HG03108 (cell line): ENCODE data around the gene GALNT15.

Source experiments
- ATAC-seq: cut with Tn5 transposase; IDR thresholded peaks from one replicate; pipeline ENCODE4 v1.9.1; 2021; ENCODE audit warnings: moderate library complexity; ENCODE audit not compliant: unreplicated experiment

The GALNT15 gene

DNA sequence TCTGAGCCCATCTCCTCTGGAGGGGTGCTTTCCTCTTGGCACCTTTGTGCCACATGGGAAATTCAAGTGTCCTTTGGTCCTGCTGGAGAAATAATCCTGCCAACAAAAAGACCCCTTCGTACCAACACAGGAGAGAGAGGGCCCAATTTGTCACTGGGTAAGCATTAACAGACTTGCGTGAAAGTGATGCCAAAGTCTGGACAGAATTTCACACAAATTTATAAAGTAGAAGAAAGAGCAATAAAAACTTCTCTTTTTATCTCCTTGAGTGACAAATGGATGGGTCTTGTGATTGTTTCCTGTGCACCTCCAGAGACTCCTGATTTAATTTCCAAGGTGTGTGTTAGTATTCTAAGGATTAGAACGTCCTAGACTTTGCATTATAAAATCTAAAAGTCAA, 75.4 kb downstream of the GALNT15 start:
- ATAC-seq, result no peak

- no peak for ATAC-seq
Measured at GRCh38 chr3:16251316-16252085, 77.0 kb downstream of the GALNT15 start.

DNA sequence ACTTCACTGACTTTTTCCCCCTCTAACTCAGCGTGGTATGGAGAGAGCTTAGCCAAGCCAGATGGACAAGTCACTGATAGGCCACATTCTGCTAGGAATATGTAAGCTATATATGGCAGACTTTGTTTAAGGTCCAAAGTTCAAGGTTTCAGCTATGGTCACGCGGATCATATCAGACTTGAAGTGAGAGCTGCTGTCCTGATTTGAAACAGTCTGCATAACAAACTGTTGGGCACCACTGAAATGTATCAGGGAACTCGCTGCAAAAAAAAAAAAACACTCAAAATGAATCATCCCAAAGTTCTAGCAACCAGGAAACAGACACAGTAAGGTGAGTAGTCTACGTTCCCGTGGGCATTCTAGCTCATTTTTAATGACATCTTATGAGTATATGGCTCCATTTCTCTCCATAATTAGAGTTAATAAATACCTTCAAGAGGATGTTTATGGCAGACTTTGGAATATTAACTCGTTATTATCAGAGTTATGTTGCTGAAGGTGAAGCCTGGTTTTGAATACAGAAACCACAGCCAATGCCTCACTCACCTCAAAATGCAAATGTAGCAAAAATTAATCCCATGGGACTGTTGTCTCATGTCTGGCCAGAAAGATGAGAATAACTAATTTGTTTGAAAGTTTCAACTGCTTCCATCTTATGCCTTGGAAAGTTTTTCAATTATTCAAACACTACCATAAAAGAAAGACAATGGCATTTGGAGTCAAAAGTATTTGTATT, 77.9 kb downstream of the GALNT15 start:
- ATAC-seq, result no peak

DNA sequence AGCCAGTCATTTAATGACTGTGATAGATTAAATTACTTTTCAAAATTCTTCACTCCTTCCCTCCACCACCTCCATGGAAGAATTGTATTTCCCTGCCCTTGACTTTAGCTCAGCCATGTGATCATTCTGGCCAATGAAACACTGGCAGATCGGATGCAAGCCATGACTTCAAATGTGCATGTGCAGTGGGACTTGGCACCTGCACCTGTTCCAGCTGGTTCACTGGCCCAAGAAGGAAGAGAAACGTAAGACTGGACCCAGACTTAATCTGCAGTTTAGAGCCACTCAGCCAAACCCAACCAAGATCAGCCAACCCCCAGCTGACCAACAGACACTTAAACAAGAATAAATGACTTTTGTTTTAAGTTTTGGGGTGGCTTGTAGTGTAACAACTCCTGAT, 78.5 kb downstream of the GALNT15 start:
- no peak for ATAC-seq

DNA sequence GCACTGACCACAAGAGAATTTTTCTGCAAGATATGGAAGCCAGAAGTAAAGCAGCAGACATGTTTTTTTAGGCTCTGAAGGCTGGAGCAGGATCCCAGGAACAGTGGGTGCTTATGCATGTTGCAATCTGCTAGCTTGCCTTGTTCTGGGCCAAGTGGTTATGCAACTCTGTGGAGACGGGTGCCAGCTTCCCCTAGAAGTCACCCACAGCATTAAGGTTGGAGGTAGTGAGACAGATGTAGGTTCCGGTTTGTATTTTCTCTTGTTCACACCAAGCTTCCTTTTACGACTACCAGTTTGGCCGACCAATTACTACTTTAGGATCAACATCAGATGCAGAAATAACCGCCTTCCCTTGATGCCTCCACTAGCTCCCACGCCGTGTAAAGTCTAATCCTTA, 79.1 kb downstream of the GALNT15 start:
- ATAC-seq, result no peak

GRCh38 chr3:16254916-16255315, 80.4 kb downstream of the GALNT15 start:
- peak; percentile 40 for ATAC-seq

GRCh38 chr3:16255326-16255725, 80.8 kb downstream of the GALNT15 start:
- no peak for ATAC-seq

DNA sequence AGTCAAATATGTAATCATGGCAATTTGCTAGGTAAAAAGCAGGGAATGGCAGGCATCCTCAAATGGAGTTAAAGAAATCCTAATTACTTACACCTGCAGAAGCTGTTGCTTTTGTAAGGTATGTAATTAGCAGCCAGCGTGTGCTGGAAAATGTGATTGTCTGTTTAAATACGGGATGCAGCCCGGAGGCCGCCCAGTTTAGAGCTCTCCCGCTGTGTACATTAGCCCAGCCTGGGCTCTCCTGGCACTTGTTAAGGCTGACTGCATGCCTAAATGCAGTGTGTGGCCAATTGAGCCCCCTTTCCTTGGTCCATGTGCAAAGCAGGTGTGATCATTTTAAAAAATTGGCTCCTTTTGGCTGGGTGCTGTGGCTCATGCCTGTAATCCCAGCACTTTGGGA, 81.2 kb downstream of the GALNT15 start:
- ATAC-seq, result no peak

DNA sequence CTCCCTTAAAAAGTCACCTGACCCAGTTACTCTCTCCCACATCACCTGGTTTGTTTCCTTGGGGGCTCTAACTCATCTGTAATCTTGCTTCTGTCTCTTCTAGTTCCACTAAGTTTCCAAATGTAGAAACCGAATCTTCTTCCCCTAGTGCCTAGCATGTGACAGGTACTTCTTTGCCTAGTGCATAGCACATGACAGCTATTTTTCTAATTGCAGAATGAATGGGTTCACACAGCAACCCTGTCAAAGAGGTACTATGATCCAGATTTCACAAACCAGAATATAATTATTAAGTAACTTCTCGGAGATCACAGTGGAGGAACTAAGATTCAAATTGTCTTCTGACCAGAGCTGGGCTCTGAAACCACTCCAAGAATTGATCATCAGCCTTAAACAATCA, 82.8 kb downstream of the GALNT15 start:
- no peak for ATAC-seq

GRCh38 chr3:16258177-16258576, 83.7 kb downstream of the GALNT15 start:
- ATAC-seq, result no peak

DNA sequence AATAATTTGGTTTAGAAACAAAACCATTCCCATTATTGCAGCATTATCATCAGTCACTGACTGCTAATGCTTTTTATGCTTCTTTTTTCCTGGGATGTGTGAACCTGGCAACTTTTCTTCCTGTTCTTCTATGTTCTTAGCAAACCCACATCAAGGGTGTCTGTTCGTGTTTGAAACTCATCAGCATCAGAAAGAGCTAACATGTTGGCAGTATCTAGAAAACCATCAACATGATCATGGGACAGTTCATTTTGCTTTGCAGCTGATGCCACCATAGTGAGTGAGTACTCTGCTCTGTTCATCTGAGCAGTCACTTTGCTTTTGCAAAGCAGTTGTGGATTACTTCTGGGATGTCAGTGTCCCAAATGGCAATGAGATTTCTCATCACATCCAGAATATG, 84.4 kb downstream of the GALNT15 start:
- ATAC-seq, result no peak

GRCh38 chr3:16260046-16260445, 85.6 kb downstream of the GALNT15 start:
- ATAC-seq, result no peak

DNA sequence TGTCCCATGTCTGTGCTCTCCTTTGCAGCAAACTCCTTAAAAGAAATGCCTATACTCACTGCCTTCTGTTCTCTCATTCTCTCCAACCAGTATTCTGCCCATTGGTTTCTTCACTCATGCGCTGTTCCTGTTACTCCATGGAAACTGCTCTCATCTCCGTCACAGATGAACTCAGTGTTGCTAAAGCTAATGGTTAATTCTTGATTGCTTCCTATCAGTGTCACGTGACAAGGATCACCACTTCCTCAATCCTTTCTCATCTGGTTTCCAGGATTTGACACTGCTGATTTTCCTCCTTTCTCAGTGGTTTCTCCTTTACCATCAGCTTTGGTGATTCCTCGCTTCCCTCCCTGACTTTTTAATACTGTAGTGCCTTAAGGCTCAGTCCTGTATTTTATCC, 87.7 kb downstream of the GALNT15 start:
- ATAC-seq, result no peak

- no peak for ATAC-seq
Measured at GRCh38 chr3:16264174-16264707, 89.8 kb downstream of the GALNT15 start.

DNA sequence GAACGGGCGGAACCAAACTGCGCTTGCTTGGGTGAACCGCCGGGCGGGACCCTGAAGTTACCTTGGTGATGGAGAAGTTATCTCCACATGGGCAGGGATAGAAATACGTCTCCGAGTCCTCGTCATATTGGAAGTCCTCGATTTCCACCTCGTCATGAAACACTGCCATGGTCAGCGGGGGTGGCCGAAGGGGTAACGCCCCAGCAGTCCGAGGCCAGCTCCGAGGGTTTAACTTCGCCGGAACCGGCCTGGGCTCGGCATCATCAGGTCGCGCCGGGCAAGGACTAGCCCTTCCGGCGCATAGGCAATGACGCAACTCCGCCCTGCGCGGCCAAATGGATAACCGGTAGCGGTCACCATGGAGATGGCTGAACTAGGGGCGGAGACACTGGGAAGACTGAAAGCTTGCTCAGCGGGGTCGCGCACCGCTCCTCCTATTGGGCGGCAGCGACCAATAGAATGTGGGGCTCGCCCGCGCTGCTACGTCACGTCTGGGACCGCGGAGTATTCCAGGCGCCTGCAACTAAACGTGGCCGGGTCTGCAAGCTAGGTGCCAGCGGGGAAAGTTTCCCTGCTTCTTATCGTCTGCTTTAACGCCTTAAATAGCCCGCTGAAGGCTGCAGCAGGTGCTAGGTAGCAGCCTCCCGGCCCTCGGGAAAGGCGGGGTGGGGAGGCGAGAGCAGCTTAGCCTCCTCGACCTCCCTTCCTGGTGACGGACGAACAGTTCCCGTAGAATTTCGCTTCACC, 90.4 kb downstream of the GALNT15 start, which contains the start of the genes DPH3 and OXNAD1:
TSS of gene DPH3 (minus strand) at position 236 of the 747 bp plus-strand sequence. CDS start at position 169, 67 bp downstream.
TSS of gene OXNAD1 (plus strand) at position 505 of the 747 bp plus-strand sequence. CDS start 5,741 bp downstream, outside the sequence.
- ATAC-seq, result peak; percentile 99

- ATAC-seq, result no peak
Measured at GRCh38 chr3:16265455-16265786, 90.9 kb downstream of the GALNT15 start.

GRCh38 chr3:16266714-16267113, 92.2 kb downstream of the GALNT15 start:
- ATAC-seq, result no peak

- no peak for ATAC-seq
Measured at GRCh38 chr3:16270855-16271254, 96.4 kb downstream of the GALNT15 start.

DNA sequence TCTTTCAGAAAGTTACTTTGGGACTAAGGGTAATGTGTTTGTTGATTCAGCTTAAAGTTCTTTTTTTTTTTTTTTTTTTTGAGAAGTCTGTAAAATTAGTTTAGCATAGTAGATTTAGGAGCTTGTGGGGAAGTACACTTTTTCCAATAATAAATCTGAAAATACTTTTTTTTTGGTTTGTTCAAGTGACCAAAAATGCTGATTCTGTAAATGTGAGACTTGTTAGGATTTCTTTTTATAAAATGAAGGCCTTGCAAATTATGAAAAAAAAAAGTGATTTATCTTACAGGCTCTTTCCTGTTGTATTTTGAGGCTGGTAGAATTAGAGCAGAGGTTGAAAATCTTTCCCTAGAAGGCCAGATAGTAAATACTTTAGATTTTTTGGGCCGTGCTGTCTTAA, 98.1 kb downstream of the GALNT15 start:
- ATAC-seq, result no peak

DNA sequence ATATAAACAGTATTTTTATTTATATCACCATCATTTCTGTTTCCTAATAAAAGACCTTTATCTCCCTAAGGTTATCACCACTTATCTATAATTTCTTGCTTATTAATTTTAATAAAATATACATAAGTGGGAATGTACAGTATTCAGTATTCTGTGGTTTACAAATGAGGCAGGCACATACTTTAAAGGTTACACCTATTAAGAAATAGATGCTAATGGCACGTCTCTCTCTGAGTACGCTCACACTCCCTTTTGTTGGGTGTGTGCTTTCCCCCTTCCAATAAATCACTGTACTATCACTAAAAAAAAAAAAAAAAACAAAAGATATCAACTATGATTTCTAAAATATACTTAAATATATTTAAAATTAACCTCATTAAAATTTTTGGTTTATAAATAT, 99.4 kb downstream of the GALNT15 start:
- no peak for ATAC-seq

- no peak for ATAC-seq
Measured at GRCh38 chr3:16277471-16277870, 103.0 kb downstream of the GALNT15 start.
